Measurements from ENCODE around the gene EMX1.

The EMX1 gene

GRCh38 chr2:72938455-72938854 lies 21.1 kb downstream of the EMX1 start:
- H3K27me3 ChIP-seq (ENCODE audit: insufficient read depth, poor library complexity, severe bottlenecking), result no peaks in the 10 kb centered on the region
- no peak overlapping the region for H3K27ac ChIP-seq (replicated peaks)
- TF ChIP-seq, protein P1, sequence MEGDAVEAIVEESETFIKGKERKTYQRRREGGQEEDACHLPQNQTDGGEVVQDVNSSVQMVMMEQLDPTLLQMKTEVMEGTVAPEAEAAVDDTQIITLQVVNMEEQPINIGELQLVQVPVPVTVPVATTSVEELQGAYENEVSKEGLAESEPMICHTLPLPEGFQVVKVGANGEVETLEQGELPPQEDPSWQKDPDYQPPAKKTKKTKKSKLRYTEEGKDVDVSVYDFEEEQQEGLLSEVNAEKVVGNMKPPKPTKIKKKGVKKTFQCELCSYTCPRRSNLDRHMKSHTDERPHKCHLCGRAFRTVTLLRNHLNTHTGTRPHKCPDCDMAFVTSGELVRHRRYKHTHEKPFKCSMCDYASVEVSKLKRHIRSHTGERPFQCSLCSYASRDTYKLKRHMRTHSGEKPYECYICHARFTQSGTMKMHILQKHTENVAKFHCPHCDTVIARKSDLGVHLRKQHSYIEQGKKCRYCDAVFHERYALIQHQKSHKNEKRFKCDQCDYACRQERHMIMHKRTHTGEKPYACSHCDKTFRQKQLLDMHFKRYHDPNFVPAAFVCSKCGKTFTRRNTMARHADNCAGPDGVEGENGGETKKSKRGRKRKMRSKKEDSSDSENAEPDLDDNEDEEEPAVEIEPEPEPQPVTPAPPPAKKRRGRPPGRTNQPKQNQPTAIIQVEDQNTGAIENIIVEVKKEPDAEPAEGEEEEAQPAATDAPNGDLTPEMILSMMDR (IDR thresholded peaks at IDR 0.05; ENCODE audit: insufficient read depth, low read length), result no peak
- TF ChIP-seq GABPA (IDR thresholded peaks at IDR 0.05; ENCODE audit: low read depth) (no peak), POLR2AphosphoS5 (IDR thresholded peaks at IDR 0.05; ENCODE audit: low read depth) (no peak), SPI1 (IDR thresholded peaks at IDR 0.05; ENCODE audit: borderline replicate concordance, low read depth) (no peak), REST (IDR thresholded peaks at IDR 0.05; ENCODE audit: insufficient replicate concordance, low read depth) (no peak)
- no peak for DNase-seq (ENCODE audit: low read depth in 1 of 2, low spot score in 1 of 2)
- no peak overlapping the region for H3K4me3 ChIP-seq (replicated peaks; ENCODE audit: insufficient read depth, low read length)

DNA sequence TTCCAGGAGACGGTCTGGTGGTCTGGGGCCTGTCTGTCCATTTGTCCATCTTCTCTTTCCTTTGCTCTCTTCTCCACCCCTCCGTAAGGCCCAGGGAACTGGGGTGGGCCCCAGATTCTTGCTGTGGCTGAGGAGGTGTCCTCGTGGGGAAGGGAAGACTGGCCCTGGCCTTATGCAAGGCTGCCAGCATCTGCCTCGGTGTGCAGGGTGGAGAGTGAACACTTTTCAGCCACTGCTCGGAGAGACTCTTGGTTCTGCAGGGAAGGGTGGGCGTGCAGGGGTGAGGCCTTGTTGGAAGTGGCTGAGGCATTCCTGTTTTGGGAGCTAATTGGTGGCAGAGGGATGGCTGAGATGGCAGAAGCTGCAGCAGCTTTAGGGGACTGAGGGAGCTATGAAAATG lies 23.0 kb downstream of the EMX1 start:
- Histone ChIP-seq H3K27me3 (ENCODE audit: insufficient read depth, poor library complexity, severe bottlenecking) (no peaks in the 10 kb centered on the region), H3K4me3 (replicated peaks; ENCODE audit: insufficient read depth, low read length) (no peak overlapping the region), H3K27ac (replicated peaks) (no peak overlapping the region)
- TF ChIP-seq, protein P1 (IDR thresholded peaks at IDR 0.05; ENCODE audit: insufficient read depth, low read length), result no peak
- TF ChIP-seq REST (IDR thresholded peaks at IDR 0.05; ENCODE audit: insufficient replicate concordance, low read depth), result no peak
- no peak for TF ChIP-seq SPI1 (IDR thresholded peaks at IDR 0.05; ENCODE audit: borderline replicate concordance, low read depth)
- TF ChIP-seq GABPA (IDR thresholded peaks at IDR 0.05; ENCODE audit: low read depth), result no peak
- no peak for TF ChIP-seq POLR2AphosphoS5 (IDR thresholded peaks at IDR 0.05; ENCODE audit: low read depth)
- DNase-seq (ENCODE audit: low read depth in 1 of 2, low spot score in 1 of 2), result no peak

DNA sequence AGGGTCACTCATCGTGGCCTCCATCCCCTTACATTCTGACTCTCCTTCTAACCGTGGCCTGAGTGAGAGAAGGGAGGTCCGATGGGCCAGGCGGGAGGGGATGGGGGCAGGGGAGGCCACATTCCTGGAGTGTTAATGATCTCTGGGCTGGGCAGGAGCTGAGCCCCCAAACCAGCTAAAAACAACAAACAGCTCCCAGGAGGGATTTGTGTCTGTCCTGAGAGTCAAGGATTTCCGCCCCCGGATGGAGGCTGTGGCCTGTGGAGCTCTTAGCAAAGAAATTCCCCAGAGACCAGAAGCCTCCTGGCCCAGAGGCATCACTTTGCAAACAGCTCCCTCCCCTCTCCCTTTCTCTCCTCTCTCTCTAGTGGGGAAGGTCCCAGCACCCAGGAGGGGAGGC lies 23.5 kb downstream of the EMX1 start:
- H3K27me3 ChIP-seq (ENCODE audit: insufficient read depth, poor library complexity, severe bottlenecking), result no peaks in the 10 kb centered on the region
- H3K4me3 ChIP-seq (replicated peaks; ENCODE audit: insufficient read depth, low read length), result no peak overlapping the region
- H3K27ac ChIP-seq (replicated peaks), result no peak overlapping the region
- TF ChIP-seq SPI1 (IDR thresholded peaks at IDR 0.05; ENCODE audit: borderline replicate concordance, low read depth), result no peak
- TF ChIP-seq POLR2AphosphoS5 (IDR thresholded peaks at IDR 0.05; ENCODE audit: low read depth), result no peak
- TF ChIP-seq, protein P1 (IDR thresholded peaks at IDR 0.05; ENCODE audit: insufficient read depth, low read length), result no peak
- TF ChIP-seq REST (IDR thresholded peaks at IDR 0.05; ENCODE audit: insufficient replicate concordance, low read depth), result no peak
- TF ChIP-seq GABPA (IDR thresholded peaks at IDR 0.05; ENCODE audit: low read depth), result no peak
- no peak for DNase-seq (ENCODE audit: low read depth in 1 of 2, low spot score in 1 of 2)
